ENCODE results near the gene CISH.

Gene CISH

DNA sequence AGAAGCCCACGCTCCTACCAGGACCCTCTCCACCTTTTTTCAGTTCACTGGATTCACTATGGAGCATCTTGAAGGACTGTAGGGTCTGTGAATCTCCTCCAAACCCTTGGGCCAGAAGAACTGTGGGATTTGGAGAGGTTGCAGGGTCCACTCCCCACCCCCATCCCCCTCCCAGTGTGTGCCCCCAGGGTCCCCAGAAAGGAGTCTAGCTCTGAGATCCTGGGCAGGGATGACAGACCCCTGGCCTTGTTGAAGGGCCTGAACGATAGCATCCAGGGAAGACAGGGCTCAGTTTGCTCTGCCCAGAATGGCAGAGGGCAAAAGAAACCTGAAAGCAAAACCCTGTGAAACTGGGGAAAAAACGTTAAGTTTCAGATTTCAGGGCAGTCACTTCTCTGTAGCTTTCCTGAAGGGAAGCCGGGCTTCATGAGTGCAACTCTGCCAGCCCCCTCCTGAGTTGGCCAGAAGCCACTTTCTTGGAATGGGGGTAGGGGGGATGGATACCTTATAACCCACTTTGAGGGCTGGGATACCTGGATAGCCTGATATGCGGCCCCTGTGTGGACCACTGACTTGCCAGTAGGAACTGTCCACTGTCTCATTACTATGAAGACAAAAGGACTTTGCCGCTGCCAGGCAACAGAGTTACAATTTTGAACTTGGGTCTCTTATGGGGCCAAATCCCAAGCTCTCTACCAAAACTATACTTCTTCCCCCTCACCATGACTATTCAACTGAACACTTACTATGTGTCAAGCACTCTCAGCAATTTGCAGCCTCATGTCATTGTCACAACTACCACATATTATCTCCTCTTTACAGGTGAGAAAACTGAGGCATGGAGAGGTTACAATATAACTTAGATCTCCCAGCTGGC lies 1.6 kb upstream of the CISH start:
- no peak for DNase-seq (ENCODE audit: low spot score)

GRCh38 chr3:50612234-50612882 lies 784 bp upstream of the CISH start:
- no peak for DNase-seq (ENCODE audit: low spot score)

DNA sequence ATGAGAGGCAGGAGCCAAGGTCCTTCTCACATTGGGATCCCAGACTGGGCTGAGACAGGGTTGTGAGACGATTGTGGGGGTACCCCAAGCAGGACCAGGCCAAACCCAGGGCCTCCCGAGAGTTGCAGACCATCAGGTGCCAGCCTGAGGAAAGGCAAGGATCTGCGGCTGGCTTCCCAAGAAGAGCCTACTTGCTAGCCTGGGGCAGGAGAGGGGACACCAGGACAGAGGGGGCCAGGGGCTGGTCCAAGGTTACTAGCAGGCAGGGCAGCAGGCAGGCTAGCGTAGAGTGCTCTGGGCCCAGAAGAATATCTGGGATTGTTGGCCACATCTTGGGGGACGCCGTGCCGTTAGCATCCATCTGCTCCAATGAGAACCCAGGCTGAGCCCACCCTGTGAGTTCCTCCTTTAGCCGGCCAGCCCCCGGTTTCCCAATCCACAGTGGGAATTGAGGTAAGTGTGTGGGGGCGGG lies 546 bp downstream of the CISH start:
- no peak for DNase-seq (ENCODE audit: low spot score)

DNA sequence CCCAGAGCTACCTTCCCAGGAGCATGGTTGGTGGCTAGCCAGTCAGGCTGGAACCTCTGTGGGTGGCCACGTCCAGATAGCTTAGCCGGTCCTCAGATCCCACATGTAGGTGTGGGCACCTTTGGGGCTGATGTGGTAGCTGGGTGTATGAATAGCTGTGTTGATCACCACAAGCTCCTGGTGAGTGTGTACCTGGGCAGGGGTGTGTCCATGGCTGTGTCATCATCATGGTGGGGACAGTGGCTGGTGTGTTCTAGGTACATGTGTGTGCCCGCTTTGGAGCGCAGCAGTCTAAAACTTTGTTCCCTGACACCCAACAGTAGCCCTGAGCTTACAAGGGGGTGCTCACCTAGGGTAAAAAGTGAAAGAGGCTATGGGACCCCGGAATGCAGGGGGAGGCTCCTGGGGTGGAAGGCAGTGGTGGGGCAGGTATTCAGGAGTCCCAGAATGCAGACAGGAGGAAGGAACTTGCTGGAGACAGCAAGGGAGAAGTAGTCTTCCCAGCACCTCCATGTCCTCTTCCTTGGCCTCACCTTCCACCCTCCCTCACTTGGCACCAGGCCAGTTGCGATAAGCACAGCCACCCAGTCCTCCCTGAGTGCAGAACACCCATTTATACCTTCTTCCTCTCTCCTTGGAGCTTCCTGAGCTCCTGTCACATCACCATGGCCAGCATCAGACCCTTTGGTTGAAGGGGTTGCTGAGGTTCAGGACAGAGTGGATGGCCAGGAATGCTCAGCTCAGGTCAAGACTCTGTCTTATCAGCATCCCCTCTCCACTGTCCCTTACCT lies 1.2 kb downstream of the CISH start:
- no peak for DNase-seq (ENCODE audit: low spot score)

GRCh38 chr3:50609763-50610085 lies 1.9 kb downstream of the CISH start:
- no peak for DNase-seq (ENCODE audit: low spot score)

DNA sequence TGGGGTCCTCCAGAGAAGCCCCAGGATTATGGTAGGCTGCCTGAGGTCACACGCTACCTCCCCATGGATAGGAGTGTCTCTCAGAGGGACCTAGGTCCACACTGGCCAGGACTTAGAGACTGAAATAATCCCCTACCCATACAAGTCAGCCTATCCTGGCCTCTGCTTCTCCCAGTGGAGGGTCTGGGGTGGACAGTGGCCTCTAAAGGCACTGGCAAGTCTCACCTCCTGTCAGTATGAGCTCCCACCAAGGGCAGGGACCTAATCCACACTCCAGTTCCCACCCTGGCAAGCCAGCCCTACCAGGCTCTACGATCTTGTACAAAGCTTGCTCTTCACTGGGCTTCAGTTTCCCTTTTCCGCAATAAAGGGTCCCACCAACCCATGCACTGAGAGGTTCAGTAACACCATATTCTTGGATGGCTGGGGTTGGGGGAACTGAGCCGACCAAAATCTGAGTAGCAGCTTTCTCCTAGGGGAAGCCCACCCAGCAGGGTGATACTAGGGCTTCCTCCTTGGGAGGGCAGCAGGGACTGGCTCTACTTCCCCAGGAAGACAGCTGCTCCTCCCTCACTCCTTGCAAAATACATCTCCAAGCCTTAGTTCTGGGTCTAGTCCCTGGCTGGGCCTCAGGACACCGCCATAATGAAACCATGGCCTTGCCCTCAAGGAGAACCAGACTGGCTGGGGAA lies 2.4 kb downstream of the CISH start:
- no peak for DNase-seq (ENCODE audit: low spot score)

GRCh38 chr3:50608278-50608677 lies 3.3 kb downstream of the CISH start:
- DNase-seq (ENCODE audit: low spot score) = no peak

DNA sequence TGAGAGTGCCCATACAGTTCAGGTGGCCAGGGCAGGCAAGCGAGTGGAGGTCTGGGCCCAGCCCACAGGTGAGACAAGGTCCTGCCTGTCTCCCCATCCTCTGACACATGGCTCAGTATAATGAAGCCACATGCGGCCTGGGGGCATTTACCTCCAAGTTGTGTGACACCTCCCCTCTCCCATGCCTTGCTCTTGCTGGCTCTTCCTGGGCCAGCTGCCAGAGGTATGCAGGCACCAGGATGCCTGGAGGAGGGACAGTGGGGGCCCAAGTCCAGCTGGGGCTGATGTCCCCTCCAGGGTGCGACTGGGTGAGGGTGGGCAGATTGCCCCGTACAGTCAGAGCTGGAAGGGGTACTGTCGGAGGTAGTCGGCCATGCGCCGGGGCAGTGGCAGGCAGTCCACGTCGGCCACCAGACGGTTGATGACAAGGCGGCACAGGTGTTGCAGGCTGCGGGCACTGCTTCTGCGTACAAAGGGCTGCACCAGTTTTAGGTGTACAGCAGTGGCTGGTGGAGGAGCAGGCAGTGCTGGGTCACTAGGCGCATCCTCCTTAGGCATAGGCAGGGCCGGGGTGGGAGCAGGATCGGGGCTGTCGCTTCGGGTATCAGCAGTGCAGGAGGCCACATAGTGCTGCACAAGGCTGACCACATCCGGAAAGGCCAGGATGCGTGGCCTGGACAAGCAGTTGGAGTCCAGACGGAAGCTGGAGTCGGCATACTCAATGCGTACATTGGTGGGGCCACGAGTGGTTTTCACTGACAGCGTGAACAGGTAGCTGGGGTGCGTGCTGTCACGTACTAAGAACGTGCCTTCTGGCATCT lies 4.1 kb downstream of the CISH start:
- no peak for DNase-seq (ENCODE audit: low spot score)

DNA sequence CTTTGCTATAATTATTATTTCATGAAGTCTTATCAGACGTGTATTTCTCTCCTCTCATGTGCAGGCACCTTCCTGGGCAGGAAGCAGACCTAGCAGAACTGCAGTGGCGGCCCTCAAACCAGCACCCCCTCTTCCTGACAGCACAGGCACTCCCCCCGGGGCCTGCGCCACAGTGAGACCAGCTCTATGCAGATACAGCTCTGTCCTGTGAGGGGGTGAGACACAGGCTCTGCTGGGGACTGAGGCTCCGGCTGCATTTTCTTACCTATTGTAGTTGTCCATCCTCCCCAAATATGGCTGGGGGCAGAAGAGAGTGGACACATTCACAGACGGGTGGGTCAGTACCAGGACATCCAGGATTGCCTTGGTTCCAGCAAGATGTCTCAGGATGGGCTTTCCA lies 5.0 kb downstream of the CISH start:
- no peak for DNase-seq (ENCODE audit: low spot score)

DNA sequence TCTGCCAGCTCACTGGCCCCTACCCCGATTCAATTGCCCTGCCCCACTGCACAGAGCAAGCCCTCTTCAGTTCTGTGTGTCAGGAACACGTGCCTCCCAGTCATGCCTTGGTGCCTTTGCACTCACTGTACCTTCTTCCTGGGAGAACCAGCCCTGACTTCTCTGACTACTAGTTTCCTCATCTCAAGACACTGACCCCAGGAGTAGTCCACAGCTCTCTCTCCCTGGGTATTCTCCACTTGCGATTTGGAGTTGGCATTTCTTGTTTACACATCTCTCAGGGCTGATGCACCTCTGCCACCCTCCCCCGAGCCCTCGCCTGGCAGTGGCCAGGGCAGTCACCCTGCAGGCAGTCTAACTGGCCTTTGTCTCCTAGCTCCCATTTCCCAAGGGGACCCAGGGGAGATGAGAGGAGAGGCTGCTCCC lies 5.7 kb downstream of the CISH start:
- DNase-seq (ENCODE audit: low spot score) = no peak

GRCh38 chr3:50604628-50605588 lies 6.7 kb downstream of the CISH start:
- no peak for DNase-seq (ENCODE audit: low spot score)

GRCh38 chr3:50604110-50604621 lies 7.4 kb downstream of the CISH start:
- no peak for DNase-seq (ENCODE audit: low spot score)

DNA sequence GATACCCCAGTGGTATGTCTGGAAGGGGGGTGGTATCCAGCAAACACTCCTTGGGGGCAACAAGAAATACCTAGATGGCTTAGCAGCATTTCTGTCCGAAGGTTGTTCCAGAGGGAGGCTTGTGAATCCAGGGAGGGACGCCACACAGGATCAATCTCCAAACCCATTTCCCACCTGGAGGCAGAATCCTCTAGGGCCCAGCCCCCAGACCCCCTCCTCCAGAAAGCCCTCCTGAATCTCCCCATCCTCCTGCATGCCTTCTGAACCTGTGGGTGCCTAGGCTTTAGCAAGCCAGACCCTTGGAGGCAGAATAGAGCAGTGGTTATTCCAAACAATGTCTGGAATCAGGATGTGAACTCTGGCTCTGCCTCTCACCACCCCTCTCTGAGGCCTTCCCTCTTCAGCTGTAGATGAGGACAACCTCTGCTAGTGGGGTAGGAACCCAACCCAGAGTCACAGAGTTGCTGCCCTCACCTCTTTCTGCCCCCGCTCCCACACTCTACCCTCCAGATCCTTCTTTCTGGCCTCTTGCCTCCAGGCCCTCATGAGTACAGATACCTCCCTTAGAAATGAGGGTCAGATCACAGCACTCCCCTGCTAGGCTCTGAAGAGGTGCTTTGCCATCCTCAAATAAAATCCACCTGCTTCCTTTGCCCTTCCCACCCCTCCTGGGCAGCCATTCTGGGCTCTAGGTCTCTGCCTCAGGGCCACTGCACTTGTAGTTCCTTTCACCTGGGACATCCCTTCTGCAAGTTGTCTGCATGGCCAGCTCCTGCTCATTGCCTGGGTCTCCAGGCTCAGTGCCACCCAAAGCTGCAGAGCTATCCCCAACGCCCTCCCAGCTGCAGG lies 8.1 kb downstream of the CISH start:
- no peak for DNase-seq (ENCODE audit: low spot score)

DNA sequence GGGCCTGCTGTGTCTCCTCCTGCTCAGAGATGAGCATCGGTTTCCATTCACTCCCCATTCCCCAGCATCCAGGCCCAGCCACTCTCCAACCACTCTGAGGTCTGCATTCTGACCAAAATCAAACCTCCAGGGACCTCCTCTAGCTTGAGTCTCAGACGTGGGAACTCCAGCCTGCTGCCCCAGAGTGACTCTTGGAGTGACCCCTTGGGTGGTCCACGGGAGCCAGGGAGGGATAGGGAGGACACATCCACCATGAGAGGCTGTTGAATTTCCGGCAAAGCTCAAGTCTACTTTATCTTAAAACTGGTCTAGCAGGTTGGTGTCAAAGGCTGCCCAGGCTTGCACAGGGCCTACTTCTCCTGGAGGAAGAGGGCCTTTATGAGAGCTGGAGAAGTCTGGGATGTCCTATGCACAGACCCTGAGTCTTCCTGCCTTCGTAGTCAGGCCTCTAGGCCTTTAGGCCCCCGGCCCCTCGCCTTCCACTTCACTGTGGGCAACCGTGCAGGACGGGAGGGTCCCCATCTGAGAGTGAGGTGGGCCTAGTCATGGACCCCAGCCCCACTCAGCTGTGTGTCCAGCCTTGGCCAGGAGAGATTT lies 8.9 kb downstream of the CISH start:
- DNase-seq (ENCODE audit: low spot score) = no peak

DNA sequence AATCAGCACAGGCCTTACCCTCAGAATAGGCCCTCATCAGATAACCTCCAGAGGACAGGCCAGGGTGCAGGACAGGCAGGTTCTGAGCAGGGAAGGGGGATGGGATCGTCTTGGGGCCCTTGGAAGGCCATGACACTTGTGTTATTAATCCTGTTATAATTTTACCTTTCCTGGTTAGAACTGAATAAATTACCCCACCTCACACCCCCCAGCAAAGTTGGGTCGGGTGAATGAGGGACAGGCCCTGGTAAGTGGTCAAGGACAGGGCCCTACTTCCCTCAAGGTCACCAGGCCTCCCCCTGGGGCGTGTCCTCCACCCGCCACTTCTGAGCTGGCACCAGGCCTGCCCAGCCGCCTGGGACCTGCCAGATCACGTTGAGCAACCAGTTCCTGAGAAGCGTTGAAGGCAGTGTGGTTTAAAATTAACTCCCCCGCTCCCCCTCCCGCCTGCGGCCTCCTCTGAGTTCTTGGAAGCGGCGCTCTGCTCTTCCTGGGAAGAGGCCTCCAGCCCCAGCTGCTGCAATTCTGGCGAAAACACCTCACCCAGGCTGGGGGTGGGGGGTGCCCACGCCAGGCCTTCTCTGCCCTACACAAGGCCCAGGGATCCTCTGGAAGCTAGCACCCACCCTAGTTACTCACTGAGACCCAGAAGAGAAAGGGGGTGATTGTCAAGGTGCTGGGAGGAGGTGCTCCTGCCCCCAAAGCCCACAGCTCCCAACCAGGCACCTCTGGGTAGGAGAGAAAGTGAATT lies 10.6 kb downstream of the CISH start:
- DNase-seq (ENCODE audit: low spot score) = peak; percentile 91

DNA sequence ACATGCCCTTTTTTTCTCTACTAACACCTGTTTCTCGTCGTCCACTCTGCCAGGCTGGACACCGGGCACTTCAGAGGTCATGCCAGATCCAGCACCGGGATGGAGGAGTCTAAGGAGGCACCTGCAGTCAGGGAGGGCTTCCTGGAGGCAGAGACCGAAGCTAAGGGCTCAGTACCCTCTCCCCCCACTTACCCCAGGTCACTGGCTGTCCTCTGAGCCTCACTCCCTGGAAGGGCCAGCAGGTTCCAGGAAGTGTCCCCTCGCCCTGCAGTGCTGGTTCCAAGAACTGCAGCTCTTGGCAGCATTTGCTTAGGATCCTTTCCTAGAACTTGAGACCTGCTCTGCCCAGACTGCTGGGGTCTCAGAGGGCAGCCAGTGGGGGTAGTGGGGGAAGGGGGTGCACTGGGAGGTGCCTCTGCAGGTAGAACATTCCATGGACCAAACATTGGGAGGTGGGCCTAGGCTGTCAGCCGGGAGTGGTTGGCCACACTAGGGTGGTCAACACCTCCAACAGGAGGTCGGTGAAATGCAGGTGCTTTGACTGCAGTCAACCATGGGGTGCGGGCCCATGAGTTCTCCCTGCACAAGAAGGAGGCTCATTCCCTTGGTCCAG lies 11.3 kb downstream of the CISH start:
- DNase-seq (ENCODE audit: low spot score) = no peak

GRCh38 chr3:50599716-50600118 lies 11.9 kb downstream of the CISH start:
- DNase-seq (ENCODE audit: low spot score) = no peak

Data from HuH-7 (cell line).